ACC112 (cell line): ENCODE data around the gene HES7.
A peak's percentile ranks its signal among the peaks of the same experiment; 100 is the strongest.
"Not testable (repeated sequence)": the region's sequence is repeated elsewhere in the genome, so short reads cannot be mapped to it uniquely, and the experiment has no call there.

Experiments
- H2AFZ ChIP-seq: fragments of 200-600 bp; sonication (generic); one replicate; pipeline ENCODE4 v1.6.0; 2017; ENCODE audit warnings: antibody characterized with exemption, low read length; ENCODE audit not compliant: unreplicated experiment
- H3K27ac ChIP-seq: fragments of 200-600 bp; sonication (generic); 2 replicates; pipeline ENCODE4 v1.5.1; 2014; ENCODE audit warnings: low read depth, mild to moderate bottlenecking, antibody characterized with exemption, low read length, moderate library complexity
- H3K27me3 ChIP-seq: fragments of 200-600 bp; sonication (generic); 2 replicates; pipeline ENCODE4 v1.6.1; 2014; ENCODE audit warnings: mild to moderate bottlenecking, antibody characterized with exemption, low read length, moderate library complexity, mixed read lengths; ENCODE audit not compliant: insufficient read depth
- H3K36me3 ChIP-seq: fragments of 200-600 bp; sonication (generic); 2 replicates; pipeline ENCODE4 v1.6.1; 2016; ENCODE audit warnings: mild to moderate bottlenecking, antibody characterized with exemption, low read length, moderate library complexity, mixed read lengths; ENCODE audit not compliant: insufficient read depth
- H3K4me1 ChIP-seq: fragments of 200-600 bp; sonication (generic); one replicate; pipeline ENCODE4 v1.6.1; 2016; ENCODE audit warnings: low read length, mixed read lengths; ENCODE audit not compliant: insufficient read depth, unreplicated experiment, control insufficient read depth
- H3K4me3 ChIP-seq: fragments of 200-600 bp; sonication (generic); 2 replicates; pipeline ENCODE4 v1.5.1; 2014; ENCODE audit warnings: mild to moderate bottlenecking, low read depth, low read length
- H3K79me2 ChIP-seq: fragments of 200-600 bp; sonication (generic); one replicate; pipeline ENCODE4 v1.6.0; 2016; ENCODE audit warnings: low read length; ENCODE audit not compliant: control insufficient read depth, unreplicated experiment, insufficient read depth

HES7 gene

DNA sequence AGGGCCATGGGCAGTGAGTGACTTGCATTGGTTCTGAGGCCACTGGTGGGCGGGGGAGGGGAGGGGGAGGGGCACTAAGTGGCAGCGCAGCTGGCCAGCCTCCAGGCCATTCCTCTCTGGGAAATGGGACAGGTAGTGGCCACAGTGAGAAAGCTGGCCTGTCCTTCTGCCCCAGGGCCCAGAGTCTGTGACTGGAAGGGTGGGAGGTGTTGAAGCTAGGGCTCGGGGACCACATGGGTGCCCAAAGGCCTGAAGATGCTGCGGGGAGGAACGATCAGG, 36.0 kb downstream of the HES7 start:
- Histone ChIP-seq H3K36me3 (no peaks in the 10 kb centered on the region), H2AFZ (no peak overlapping the region), H3K4me1 (peaks cover 13% of the 10 kb centered on the region), H3K27ac (no peak overlapping the region), H3K27me3 (peaks cover 25% of the 10 kb centered on the region), H3K79me2 (no peaks in the 10 kb centered on the region), H3K4me3 (no peak overlapping the region)

GRCh38 chr17:8087075-8087951, 36.6 kb downstream of the HES7 start, which contains the start of gene ALOX12B:
Gene ALOX12B (minus strand): TSS chr17:8087716. CDS start chr17:8087442, 274 bp downstream.
- H3K27ac ChIP-seq = no peak within 1 kb of the TSS
- H3K4me3 ChIP-seq = no peak within 1 kb of the TSS
- H3K36me3 ChIP-seq = no peaks in the 10 kb centered on the region
- H3K4me1 ChIP-seq = peaks cover 13% of the 10 kb centered on the region
- peaks cover 30% of the 10 kb centered on the region for H3K27me3 ChIP-seq
- H2AFZ ChIP-seq = no peak within 1 kb of the TSS
- no peaks in the 10 kb centered on the region for H3K79me2 ChIP-seq

- H3K36me3 ChIP-seq = no peaks in the 10 kb centered on the region
- H3K4me3 ChIP-seq = no peak overlapping the region
- H3K27ac ChIP-seq = no peak overlapping the region
- peaks cover 30% of the 10 kb centered on the region for H3K27me3 ChIP-seq
- peaks cover 11% of the 10 kb centered on the region for H3K4me1 ChIP-seq
- H2AFZ ChIP-seq = no peak overlapping the region
- no peaks in the 10 kb centered on the region for H3K79me2 ChIP-seq
Measured at GRCh38 chr17:8084250-8084649, 39.7 kb downstream of the HES7 start.

DNA sequence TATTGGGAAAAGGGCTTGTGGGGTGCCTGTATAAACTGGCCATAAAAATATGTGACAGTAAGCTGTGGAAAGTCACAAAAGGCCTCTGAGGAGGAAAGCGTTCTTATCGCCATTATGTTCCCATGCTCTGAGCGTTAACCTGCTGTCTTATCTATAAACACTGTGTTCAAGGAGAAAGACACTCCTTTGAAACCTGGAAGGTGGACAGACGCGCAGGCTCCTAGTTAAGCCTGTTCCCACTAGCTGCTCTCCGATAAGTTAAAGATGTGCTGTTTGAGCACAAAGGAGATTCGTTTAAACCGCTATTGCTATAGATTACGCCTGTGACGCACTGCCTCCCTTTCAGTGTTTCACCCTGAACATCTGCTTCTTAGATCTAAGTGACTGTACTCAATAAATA, 41.6 kb downstream of the HES7 start:
- peaks cover 22% of the 10 kb centered on the region for H3K27me3 ChIP-seq

DNA sequence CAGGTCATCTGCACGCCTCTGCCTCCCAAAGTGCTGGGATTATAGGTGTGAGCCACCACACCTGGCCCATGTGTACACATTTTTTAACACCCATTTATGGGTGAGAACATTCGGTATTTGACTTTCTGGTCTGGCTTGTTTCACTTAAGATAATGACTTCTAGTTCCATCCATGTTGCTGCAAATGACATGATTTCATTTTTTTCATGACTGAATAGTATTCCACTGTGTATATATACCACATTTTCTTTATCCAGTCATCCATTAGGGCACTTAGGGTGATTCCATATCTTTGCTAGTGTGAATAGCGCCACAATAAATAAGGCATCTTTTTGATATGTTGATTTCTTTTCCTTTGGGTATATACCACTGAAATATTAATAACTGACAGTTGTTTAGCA, 42.0 kb downstream of the HES7 start:
- Histone ChIP-seq H3K79me2 (no peaks in the 10 kb centered on the region), H3K4me3 (no peak overlapping the region), H2AFZ (no peak overlapping the region), H3K4me1 (peaks cover 11% of the 10 kb centered on the region), H3K27ac (no peak overlapping the region), H3K27me3 (peaks cover 25% of the 10 kb centered on the region), H3K36me3 (no peaks in the 10 kb centered on the region)

More for the DNA sequence above, 41.6 kb downstream of the HES7 start:
- Histone ChIP-seq H3K4me1 (peaks cover 11% of the 10 kb centered on the region), H3K36me3 (no peaks in the 10 kb centered on the region), H3K4me3 (no peak overlapping the region), H3K27ac (no peak overlapping the region), H2AFZ (no peak overlapping the region), H3K79me2 (no peaks in the 10 kb centered on the region)

- no peaks in the 10 kb centered on the region for H3K36me3 ChIP-seq
- H3K27ac ChIP-seq = no peak overlapping the region
- peaks cover 27% of the 10 kb centered on the region; the same call in 1 of the 2 replicates for H3K27me3 ChIP-seq
- peaks cover 11% of the 10 kb centered on the region for H3K4me1 ChIP-seq
- no peak overlapping the region for H2AFZ ChIP-seq
- H3K79me2 ChIP-seq = no peaks in the 10 kb centered on the region
- H3K4me3 ChIP-seq = no peak overlapping the region
Measured at GRCh38 chr17:8080799-8081219, 43.1 kb downstream of the HES7 start.

GRCh38 chr17:8080208-8080798, 43.6 kb downstream of the HES7 start:
- no peaks in the 10 kb centered on the region for H3K36me3 ChIP-seq
- H3K4me3 ChIP-seq = peak overlapping the region; percentile 81
- peaks cover 11% of the 10 kb centered on the region for H3K4me1 ChIP-seq
- H3K27me3 ChIP-seq = peaks cover 32% of the 10 kb centered on the region; the same call in 1 of the 2 replicates
- H3K27ac ChIP-seq = no peak overlapping the region
- peak overlapping the region; percentile 96 for H2AFZ ChIP-seq
- no peaks in the 10 kb centered on the region for H3K79me2 ChIP-seq

GRCh38 chr17:8079291-8080207, 44.4 kb downstream of the HES7 start:
- no peak overlapping the region for H3K27ac ChIP-seq
- no peaks in the 10 kb centered on the region for H3K79me2 ChIP-seq
- H2AFZ ChIP-seq = peak overlapping the region; percentile 96
- peaks cover 11% of the 10 kb centered on the region for H3K4me1 ChIP-seq
- peaks cover 40% of the 10 kb centered on the region for H3K27me3 ChIP-seq
- H3K36me3 ChIP-seq = no peaks in the 10 kb centered on the region
- H3K4me3 ChIP-seq = peak overlapping the region; percentile 81

- not testable (repeated sequence) for H3K4me3 ChIP-seq, H2AFZ ChIP-seq, H3K79me2 ChIP-seq, H3K27ac ChIP-seq, H3K36me3 ChIP-seq
- peaks cover 55% of the 10 kb centered on the region for H3K27me3 ChIP-seq
- H3K4me1 ChIP-seq = peaks cover 13% of the 10 kb centered on the region
Measured at GRCh38 chr17:8077939-8078338, 46.0 kb downstream of the HES7 start.

DNA sequence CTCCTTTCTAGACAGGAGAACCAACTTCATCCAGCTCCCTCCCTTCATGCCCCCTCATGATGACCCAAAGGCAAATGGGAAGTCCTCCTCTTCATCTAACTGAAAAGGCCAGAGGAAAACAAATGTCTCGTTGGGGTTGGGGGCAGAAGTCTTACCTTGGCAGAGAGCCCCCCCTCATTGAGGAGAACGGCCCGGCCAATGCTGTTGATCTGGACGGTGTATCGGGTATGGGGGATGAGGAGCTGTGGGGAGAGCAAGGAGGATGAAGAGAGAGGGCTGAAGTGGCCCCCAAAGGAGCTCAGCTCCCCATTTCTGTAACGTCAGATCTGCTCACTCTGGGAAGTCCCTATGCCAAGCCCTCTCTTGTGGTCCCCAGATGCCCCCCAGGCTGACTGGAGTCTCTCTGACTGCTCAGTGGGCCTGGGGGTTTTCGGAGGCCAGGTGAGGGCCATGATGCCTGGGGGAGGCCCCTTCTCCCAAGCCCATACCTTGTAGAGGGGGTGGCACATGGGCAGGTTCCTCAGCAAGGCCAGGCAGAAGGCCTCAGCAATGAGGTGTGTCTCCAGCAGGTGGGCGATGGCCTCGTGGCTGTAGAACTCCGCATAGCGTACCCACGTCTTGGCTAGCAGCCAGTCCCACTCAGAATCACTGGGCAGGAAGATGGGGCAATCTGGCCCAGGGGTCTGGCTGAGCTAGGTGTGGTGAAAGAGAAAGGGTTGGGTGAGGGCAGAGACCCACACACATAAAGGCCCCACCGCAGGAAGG, 47.2 kb downstream of the HES7 start:
- Histone ChIP-seq H3K27ac (no peak overlapping the region), H3K4me3 (no peak overlapping the region), H2AFZ (no peak overlapping the region), H3K79me2 (no peaks in the 10 kb centered on the region), H3K4me1 (peaks cover 15% of the 10 kb centered on the region), H3K36me3 (no peaks in the 10 kb centered on the region), H3K27me3 (peaks cover 57% of the 10 kb centered on the region)
